ENCODE results near the gene DICER1.

The DICER1 gene

GRCh38 chr14:95104911-95105310 lies 52.4 kb downstream of the DICER1 start:
- TF ChIP-seq GATA3 (IDR thresholded peaks at IDR 0.05; ENCODE audit: low read depth, low read length) (no peak), GATA2 (IDR thresholded peaks at IDR 0.05; ENCODE audit: low read depth, low read length) (no peak)

DNA sequence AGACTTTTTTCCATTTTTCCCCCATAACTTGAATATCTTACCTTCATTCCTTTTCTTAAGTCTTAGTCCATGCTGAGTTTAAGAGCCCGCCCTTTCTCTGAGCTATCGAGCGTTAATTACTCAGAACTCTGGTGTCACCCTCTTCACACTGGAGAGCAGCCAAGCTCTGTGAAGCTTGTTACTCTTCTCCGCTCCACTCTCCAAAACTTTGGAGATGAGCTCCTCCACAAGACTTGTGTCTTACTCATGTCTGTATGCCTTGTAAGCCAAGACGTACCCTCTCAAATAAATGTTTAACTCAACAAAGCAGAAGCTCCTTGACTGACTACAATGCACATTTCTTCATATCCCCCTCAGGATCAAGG lies 54.7 kb downstream of the DICER1 start:
- TF ChIP-seq GATA2 (IDR thresholded peaks at IDR 0.05; ENCODE audit: low read depth, low read length), result no peak
- no peak for TF ChIP-seq GATA3 (IDR thresholded peaks at IDR 0.05; ENCODE audit: low read depth, low read length)

DNA sequence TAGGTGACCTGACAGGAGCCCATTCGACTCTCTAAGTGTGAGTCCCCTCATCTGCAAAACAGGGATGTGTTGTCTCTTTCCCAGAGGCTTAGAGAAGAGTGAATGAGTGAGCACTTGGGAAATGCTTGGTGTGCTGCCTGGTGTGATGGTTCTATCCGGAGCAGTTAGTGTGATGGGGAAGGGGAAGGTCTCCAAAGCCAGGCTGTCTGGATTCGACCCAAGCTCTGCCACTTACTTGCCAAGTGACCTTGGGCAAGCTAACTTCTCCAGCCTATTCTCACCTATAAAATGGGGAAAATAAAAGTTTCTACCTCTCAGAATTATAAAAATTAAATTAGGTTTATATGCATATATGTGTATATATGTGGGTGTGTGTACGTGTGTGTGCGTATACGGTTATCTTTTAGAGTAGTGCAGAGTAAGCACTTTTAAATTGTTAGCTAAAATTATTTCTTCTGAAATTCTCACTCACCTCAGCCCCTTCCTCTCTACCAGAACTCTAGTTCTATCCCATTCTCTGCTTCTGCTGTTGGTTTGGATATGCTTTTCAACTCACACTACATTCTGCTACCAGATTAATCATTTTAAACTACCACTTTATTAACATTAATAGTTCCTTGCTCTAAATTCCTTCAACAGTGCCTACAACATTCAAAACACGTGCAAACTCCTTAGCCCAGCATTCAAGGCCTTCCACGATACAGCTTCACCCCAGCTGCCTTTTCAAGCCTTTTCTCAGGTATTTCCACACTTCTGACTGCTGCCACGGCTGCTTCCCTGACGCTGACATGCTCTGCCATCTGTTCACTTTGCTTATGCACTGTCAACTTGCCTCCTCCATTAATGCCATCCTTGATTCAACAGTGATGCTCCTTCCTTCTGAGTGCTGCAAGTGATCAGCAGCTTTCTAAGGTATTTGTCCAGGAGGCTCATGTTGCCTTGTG lies 55.3 kb downstream of the DICER1 start:
- TF ChIP-seq GATA3 (IDR thresholded peaks at IDR 0.05; ENCODE audit: low read depth, low read length) (no peak), GATA2 (IDR thresholded peaks at IDR 0.05; ENCODE audit: low read depth, low read length) (no peak)

- TF ChIP-seq GATA3 (IDR thresholded peaks at IDR 0.05; ENCODE audit: low read depth, low read length), result no peak
- no peak for TF ChIP-seq GATA2 (IDR thresholded peaks at IDR 0.05; ENCODE audit: low read depth, low read length)
These were observed 58.2 kb downstream of the DICER1 start for GRCh38 chr14:95098984-95099599.

DNA sequence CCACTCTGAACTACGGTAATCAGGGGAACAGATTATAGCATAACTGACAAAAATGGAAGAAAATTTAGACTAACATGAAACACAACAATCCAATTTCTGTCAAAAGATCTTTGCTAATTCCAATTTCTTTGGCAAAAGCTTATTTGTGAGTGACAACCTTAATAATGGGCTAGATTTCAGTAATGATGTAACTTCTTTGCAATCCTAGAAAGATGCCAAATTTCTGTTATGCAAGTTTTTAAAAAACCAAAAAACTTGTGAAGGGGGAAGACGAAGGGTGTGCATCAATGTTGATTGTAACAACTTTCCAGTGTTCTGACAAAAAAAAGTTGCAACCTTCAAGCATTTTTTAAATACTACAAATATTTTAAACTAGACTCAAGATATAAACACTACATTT lies 59.9 kb downstream of the DICER1 start:
- TF ChIP-seq GATA2 (IDR thresholded peaks at IDR 0.05; ENCODE audit: low read depth, low read length), result no peak
- no peak for TF ChIP-seq GATA3 (IDR thresholded peaks at IDR 0.05; ENCODE audit: low read depth, low read length)

DNA sequence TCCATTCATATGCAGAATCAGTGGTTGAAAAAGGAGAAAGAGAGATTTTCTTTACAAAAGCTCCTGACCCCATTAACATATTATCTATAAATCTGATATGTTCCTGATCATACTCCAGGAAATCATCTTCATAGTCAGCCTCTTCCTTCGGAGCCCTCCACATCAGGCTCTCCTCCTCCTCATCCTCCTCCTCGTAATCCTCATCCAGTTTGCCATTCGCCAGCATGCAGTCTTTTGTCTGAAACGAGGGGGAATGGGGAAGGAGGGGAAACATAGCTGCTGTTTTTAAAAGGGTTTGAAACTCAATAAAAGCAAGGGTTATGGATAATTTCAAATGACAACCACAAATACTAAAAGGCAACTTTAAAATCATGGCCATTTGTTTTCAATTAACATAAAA lies 60.9 kb downstream of the DICER1 start:
- TF ChIP-seq GATA3 (IDR thresholded peaks at IDR 0.05; ENCODE audit: low read depth, low read length) (no peak), GATA2 (IDR thresholded peaks at IDR 0.05; ENCODE audit: low read depth, low read length) (peak; percentile 10; the same call in 1 of the 2 replicates)

- TF ChIP-seq GATA2 (IDR thresholded peaks at IDR 0.05; ENCODE audit: low read depth, low read length) (no peak), GATA3 (IDR thresholded peaks at IDR 0.05; ENCODE audit: low read depth, low read length) (no peak)
These were observed 61.3 kb downstream of the DICER1 start for GRCh38 chr14:95095996-95096395.

- TF ChIP-seq GATA3 (IDR thresholded peaks at IDR 0.05; ENCODE audit: low read depth, low read length) (no peak), GATA2 (IDR thresholded peaks at IDR 0.05; ENCODE audit: low read depth, low read length) (no peak)
These were observed 64.6 kb downstream of the DICER1 start for GRCh38 chr14:95092723-95093122.

- TF ChIP-seq GATA2 (IDR thresholded peaks at IDR 0.05; ENCODE audit: low read depth, low read length), result no peak
- no peak for TF ChIP-seq GATA3 (IDR thresholded peaks at IDR 0.05; ENCODE audit: low read depth, low read length)
These were observed 65.7 kb downstream of the DICER1 start for GRCh38 chr14:95091581-95091980.

- no peak for TF ChIP-seq GATA2 (IDR thresholded peaks at IDR 0.05; ENCODE audit: low read depth, low read length)
- no peak for TF ChIP-seq GATA3 (IDR thresholded peaks at IDR 0.05; ENCODE audit: low read depth, low read length)
These were observed 68.7 kb downstream of the DICER1 start for GRCh38 chr14:95088665-95089064.

DNA sequence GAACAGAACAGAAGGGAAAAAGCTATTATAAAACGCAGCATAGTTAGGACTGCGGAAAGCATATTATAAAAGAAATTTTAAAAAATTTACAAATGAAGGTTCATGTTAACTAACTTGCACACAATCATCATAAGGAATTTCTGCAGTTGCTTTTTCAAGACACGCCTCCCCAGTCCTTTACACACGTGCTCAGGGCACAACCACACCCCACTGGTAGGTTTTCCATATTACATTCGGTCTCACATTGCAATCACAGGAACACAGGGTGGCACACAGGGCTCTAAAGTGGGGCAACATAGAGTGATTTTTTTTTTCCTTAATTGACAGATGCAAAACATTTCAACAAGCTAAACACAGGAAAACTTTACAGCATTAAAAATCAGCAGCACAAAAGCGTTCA lies 69.7 kb downstream of the DICER1 start:
- TF ChIP-seq GATA2 (IDR thresholded peaks at IDR 0.05; ENCODE audit: low read depth, low read length) (no peak), GATA3 (IDR thresholded peaks at IDR 0.05; ENCODE audit: low read depth, low read length) (no peak)

DNA sequence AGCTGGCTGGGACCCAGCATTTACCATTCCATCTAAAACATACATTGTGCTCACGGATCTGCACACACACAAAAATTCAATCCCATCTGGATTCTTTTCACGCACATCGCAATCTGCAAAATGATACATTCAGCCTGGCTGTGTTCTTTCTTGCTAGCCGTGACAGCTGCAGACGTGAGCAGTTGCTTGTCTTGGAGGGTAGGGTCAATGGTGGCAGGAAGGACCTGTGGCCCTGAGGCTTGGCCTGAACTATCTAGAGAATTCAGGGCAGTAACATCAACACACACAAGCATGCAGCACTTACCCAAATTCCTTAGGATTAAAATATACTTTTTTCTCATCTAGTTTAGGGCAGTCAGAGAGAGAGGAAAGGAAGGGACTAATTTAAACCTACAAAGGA lies 72.0 kb downstream of the DICER1 start:
- TF ChIP-seq GATA2 (IDR thresholded peaks at IDR 0.05; ENCODE audit: low read depth, low read length), result no peak
- no peak for TF ChIP-seq GATA3 (IDR thresholded peaks at IDR 0.05; ENCODE audit: low read depth, low read length)

GRCh38 chr14:95078867-95079266 lies 78.5 kb downstream of the DICER1 start:
- TF ChIP-seq GATA3 (IDR thresholded peaks at IDR 0.05; ENCODE audit: low read depth, low read length) (no peak), GATA2 (IDR thresholded peaks at IDR 0.05; ENCODE audit: low read depth, low read length) (no peak)

DNA sequence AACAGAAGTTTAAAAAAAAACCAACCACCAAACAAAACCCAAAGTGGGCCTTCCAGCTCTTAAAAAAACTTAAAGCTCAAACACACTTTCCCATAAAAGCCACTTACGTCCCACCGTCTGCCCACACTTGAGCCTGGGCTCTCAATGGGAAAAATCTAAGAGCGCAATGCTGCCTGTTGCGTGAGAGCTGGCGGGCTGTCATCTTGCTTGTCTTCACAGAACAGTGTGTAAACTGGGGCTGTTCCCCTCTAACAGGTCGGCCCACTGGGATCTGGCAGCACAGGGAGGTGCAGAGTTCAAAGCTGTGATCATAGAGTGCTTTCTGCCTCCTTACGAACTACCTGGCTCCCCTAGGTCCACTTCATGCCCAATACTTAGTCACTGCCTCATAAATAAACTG lies 80.0 kb downstream of the DICER1 start:
- TF ChIP-seq GATA3 (IDR thresholded peaks at IDR 0.05; ENCODE audit: low read depth, low read length) (no peak), GATA2 (IDR thresholded peaks at IDR 0.05; ENCODE audit: low read depth, low read length) (no peak)

DNA sequence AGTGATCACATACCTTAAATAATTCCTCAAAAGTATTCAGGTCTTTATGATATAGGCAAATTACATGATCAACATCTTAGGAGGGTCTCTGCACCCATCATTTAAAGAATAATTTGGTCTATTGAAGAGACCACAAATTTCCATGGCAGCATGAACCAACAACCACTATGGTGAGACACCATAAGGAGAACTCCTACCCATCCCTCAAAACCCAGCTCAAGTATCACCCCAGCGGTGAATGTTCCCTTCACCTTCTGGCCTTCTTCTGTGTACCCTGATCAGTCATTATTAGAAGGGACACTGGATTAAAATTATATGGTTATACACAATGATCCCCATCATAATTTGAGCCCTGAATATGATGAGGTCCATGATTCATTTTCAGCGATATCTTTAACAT lies 81.5 kb downstream of the DICER1 start:
- TF ChIP-seq GATA2 (IDR thresholded peaks at IDR 0.05; ENCODE audit: low read depth, low read length) (no peak), GATA3 (IDR thresholded peaks at IDR 0.05; ENCODE audit: low read depth, low read length) (no peak)

All from SH-SY5Y (cell line).